ENCODE measurements around the gene LIM2. TPM values are rescaled to one million over a fixed set of nuclear protein-coding genes. Genes with fewer than 3 reads are reported as not detected.

LIM2 gene, protein sequence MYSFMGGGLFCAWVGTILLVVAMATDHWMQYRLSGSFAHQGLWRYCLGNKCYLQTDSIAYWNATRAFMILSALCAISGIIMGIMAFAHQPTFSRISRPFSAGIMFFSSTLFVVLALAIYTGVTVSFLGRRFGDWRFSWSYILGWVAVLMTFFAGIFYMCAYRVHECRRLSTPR
- not detected for total RNA-seq

- TF ChIP-seq POLR2A (IDR thresholded peaks at IDR 0.05) (no peak), CTCF (IDR thresholded peaks at IDR 0.05 in 4 of 5, conservative IDR thresholded peaks at IDR 0.05 in 1 of 5) (no peak)
- in situ Hi-C loops (cut with MboI; ENCODE audit: low sequenced_read_pairs in 4 of 4) (no loop called here), intact Hi-C loops (cut with DNase I; ENCODE audit: low total_unique reads) (no loop called here)
- ATAC-seq (no peak), DNase-seq (no peak)
- H3K27ac ChIP-seq, result no peak within 1 kb of the TSS
- no peaks in the 10 kb centered on the region for H3K36me3 ChIP-seq
- no peaks in the 10 kb centered on the region for H3K4me1 ChIP-seq
- H3K4me3 ChIP-seq, result no peak within 1 kb of the TSS
- H3K27me3 ChIP-seq, result no peaks in the 10 kb centered on the region
- H3K9me3 ChIP-seq, result no peaks in the 10 kb centered on the region
These were observed at the start of gene LIM2 for GRCh38 chr19:51387924-51388389. Gene LIM2 (minus strand): TSS chr19:51387974. CDS start chr19:51387443, 531 bp downstream.

GRCh38 chr19:51434456-51434855, 46.7 kb upstream of the LIM2 start:
- no peak overlapping the region for H3K27ac ChIP-seq
- H3K9me3 ChIP-seq, result no peaks in the 10 kb centered on the region
- no peak for TF ChIP-seq CTCF (IDR thresholded peaks at IDR 0.05 in 4 of 5, conservative IDR thresholded peaks at IDR 0.05 in 1 of 5)
- no peak for TF ChIP-seq POLR2A (IDR thresholded peaks at IDR 0.05)
- intact Hi-C loops (cut with DNase I; ENCODE audit: low total_unique reads), result no loop called here
- peaks cover 0 to 2% (median 0%) of the 10 kb centered on the region in 3 donors for H3K27me3 ChIP-seq
- no peaks in the 10 kb centered on the region for H3K36me3 ChIP-seq
- H3K4me3 ChIP-seq, result no peak overlapping the region
- ATAC-seq, result no peak
- no peak for DNase-seq
- in situ Hi-C loops (cut with MboI; ENCODE audit: low sequenced_read_pairs in 4 of 4), result no loop called here
- no peaks in the 10 kb centered on the region for H3K4me1 ChIP-seq

DNA sequence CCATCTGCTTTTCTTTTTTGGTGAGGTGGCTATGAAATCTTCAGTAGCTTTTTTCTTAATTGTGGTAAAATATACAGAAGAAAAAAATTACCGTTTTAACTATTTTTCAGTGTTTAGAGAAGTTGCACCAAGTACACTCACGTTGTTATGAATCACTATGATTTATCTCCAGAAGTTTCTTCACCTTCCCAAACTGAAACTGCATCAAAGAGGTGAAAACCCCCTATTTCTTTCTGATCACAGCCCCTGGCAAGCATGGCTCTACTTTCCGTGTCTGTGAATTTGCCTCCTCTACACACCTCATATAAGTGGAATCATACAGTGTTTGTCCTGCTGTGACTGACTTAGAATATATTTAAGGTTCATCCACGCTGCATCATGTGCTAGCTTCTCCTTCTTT, 45.3 kb upstream of the LIM2 start:
- Histone ChIP-seq H3K27ac (no peak overlapping the region), H3K9me3 (no peaks in the 10 kb centered on the region), H3K4me1 (no peaks in the 10 kb centered on the region), H3K27me3 (no peaks in the 10 kb centered on the region), H3K36me3 (no peaks in the 10 kb centered on the region), H3K4me3 (no peak overlapping the region)
- intact Hi-C loops (cut with DNase I; ENCODE audit: low total_unique reads) (no loop called here), in situ Hi-C loops (cut with MboI; ENCODE audit: low sequenced_read_pairs in 4 of 4) (no loop called here)
- ATAC-seq (no peak), DNase-seq (no peak)
- TF ChIP-seq POLR2A (IDR thresholded peaks at IDR 0.05), result no peak

- H3K4me3 ChIP-seq, result no peak overlapping the region
- in situ Hi-C loops (cut with MboI; ENCODE audit: low sequenced_read_pairs in 4 of 4) (no loop called here), intact Hi-C loops (cut with DNase I; ENCODE audit: low total_unique reads) (no loop called here)
- no peaks in the 10 kb centered on the region for H3K27me3 ChIP-seq
- no peak overlapping the region for H3K27ac ChIP-seq
- no peaks in the 10 kb centered on the region for H3K36me3 ChIP-seq
- H3K9me3 ChIP-seq, result no peaks in the 10 kb centered on the region
- no peaks in the 10 kb centered on the region for H3K4me1 ChIP-seq
- TF ChIP-seq CTCF (IDR thresholded peaks at IDR 0.05 in 4 of 5, conservative IDR thresholded peaks at IDR 0.05 in 1 of 5), result no peak
- TF ChIP-seq POLR2A (IDR thresholded peaks at IDR 0.05), result no peak
- ATAC-seq (no peak), DNase-seq (no peak)
These were observed 43.4 kb upstream of the LIM2 start for GRCh38 chr19:51431124-51431523.

DNA sequence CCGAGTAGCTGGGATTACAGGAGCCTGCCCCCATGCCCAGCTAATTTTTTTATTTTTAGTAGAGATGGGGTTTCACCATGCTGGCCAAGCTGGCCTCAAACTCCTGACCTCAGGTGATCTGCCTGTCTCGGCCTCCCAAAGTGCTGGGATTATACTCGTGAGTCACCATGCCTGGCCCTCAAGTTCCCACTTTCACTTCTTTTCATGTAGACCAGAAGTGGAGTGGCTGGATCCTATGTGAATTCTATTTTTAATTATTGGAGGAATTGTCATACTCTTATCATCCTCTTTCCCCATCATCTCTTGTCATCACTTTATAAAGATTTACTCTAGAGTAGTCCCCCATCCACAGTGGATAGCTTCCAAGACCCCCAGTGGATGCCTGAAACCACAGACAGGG, 42.4 kb upstream of the LIM2 start:
- H3K27me3 ChIP-seq, result no peaks in the 10 kb centered on the region
- no peaks in the 10 kb centered on the region for H3K4me1 ChIP-seq
- H3K27ac ChIP-seq, result no peak overlapping the region
- no peak overlapping the region for H3K4me3 ChIP-seq
- in situ Hi-C loops (cut with MboI; ENCODE audit: low sequenced_read_pairs in 4 of 4) (no loop called here), intact Hi-C loops (cut with DNase I; ENCODE audit: low total_unique reads) (no loop called here)
- no peaks in the 10 kb centered on the region for H3K36me3 ChIP-seq
- ATAC-seq (no peak), DNase-seq (no peak)
- H3K9me3 ChIP-seq, result no peaks in the 10 kb centered on the region
- TF ChIP-seq POLR2A (IDR thresholded peaks at IDR 0.05) (no peak), CTCF (IDR thresholded peaks at IDR 0.05 in 4 of 5, conservative IDR thresholded peaks at IDR 0.05 in 1 of 5) (no peak)
